GM21423 (cell line): ENCODE results near the gene KRTAP10-6.
"Not testable (repeated sequence)": the region's sequence is repeated elsewhere in the genome, so short reads cannot be mapped to it uniquely, and the experiment has no call there.

Source experiments
- ATAC-seq: cut with Tn5 transposase; IDR thresholded peaks from one replicate; pipeline ENCODE4 v1.9.1; 2021; ENCODE audit warnings: mild to moderate bottlenecking, moderate library complexity; ENCODE audit not compliant: unreplicated experiment

The KRTAP10-6 gene

DNA sequence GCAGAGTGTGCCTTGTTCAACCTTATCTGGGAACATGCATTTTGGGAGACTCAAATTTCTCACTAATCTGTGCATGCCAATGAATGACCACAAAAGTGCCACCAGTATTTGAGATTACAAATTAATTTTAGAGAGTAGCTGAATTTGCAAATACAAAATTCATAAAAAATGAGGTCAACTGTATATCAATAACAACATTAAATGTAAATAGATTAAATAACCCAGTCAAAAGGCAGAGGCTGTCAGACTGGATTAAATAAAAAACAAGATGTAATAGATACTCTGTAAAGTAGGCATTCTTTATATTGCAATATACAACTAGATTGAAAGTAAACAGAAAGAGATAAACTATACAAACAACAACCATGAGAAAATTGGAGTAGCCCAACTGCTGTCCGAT is 28.2 kb downstream of the KRTAP10-6 start:
- ATAC-seq, result no peak

DNA sequence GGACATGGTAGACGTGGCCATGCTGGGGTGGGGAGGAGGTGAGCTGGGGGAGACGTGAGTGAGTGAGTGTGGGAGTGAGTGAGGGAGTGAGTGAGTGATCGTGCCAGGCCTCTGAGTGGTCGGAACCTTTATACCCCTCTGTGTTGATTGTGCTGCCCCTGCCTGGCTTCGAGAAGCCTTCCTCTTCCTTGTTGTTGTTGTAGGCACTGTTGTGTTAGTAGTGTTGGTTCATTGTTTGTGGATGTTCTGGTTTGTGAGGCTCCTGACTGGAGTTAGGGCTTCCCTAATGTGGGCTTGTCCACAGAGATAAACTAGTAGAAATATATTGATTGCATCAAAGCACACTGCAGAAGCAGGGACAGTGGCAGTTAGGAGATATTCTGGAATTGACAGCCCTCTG is 33.6 kb downstream of the KRTAP10-6 start, which contains the start of gene KRTAP10-3:
Gene KRTAP10-3, minus strand, starts transcription at position 101 of the 400 bp plus-strand sequence. Its CDS starts 80 bp downstream, at position 21.
- no peak for ATAC-seq

DNA sequence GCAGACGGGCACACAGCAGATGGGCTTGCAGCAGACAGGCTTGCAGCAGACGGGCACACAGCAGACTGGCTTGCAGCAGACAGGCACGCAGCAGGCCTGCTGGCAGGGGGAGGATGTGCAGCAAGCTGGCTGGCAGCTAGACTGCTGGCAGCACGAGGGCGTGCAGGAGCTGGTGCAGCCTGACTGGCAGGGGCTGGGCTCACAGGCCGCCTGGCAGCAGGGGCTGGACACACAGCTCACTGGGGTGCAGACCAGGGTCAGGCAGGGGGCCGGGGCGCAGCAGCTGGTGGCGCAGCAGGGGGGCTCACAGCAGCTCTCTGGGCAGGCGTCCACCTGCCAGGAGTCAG is 34.0 kb downstream of the KRTAP10-6 start:
- ATAC-seq, result not testable (repeated sequence)

DNA sequence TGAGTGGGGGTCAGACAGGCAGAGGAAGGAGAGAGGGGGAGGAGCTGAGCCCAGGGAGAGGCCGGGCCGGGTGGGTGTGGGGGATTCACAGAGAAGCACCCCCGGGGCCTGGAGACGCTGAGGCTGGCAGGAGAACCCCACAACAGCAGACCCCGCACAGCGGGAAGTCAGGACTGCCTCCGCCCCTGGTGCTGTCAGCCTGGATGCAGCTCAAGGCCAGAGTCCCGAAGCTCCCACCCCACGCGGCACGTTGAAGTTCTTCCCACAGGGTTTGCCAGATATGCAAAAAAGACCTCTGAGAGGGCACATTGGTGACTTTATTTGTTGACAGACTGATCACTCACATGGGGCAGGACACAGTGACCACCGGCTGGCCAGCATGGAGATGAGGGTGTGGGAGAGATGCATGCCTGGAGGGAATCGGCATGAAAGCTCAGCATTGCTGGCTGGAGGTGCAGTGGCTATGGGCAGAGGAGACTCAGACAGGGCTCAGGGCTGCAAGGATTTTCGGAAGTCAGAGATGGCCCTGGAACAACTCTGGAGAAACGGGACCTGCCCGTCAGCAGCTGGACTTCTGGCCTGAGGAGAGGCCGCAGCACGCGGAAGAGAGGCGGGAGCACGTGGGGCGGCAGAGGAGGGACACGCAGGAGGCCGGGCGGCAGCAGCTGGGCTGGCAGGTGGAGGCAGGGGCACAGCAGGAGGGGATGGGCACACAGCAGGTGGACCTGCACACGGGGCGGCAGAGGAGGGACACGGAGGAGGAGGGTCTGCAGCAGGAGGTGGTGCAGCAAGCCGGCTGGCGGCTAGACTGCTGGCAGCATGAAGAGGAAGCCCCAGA is 34.6 kb downstream of the KRTAP10-6 start:
- ATAC-seq, result no peak

DNA sequence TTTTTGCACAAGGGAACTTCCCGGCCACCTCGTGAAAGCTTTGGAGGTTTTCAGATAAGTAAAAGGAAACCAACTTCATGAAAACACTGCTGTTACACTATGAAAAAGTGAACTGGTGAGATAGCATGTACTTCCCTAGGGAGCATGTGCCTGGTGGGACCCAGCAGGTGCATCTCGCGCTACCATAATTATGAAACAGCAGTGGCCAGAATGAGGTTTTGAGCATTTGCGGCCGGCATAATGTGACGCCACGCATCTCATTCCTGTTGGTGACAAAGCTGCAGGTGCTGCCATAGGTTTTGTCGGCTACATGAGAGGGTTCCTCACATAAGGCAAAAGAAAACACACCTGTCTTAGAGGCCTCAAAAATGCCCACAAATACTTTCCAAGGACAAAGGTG is 35.4 kb downstream of the KRTAP10-6 start:
- ATAC-seq, result no peak

DNA sequence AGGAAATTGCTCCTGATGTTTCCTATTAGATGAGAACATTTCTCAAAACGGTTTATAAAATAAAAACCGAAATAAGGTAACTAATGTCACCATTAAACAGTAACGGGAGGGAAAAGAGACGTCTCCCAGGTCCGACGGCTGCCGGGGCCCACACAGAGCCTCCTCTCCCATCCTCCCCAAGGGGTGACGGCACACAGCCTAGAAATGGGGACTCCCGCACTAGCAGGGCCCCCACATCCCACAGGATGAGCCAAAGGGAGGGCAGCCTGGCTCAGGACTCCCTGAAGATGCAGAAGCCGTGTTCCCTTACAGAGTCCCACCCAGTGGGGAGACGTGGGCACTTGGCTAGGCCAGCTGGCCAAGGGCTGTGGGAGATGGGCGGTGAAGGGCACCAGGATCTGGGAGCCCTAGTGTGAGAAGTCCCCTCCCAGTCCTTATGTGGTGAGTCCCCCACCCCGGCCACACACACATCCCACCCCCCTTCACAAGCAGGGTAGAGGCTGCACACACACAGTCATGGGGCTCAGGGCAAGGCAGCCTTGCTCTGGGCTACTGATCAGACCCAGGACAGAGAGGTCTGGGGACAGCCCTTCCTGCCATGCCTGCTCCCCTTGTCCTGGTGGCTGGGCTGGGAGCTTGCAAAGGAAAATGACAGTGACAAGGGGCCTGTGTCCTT is 37.0 kb downstream of the KRTAP10-6 start:
- no peak for ATAC-seq

DNA sequence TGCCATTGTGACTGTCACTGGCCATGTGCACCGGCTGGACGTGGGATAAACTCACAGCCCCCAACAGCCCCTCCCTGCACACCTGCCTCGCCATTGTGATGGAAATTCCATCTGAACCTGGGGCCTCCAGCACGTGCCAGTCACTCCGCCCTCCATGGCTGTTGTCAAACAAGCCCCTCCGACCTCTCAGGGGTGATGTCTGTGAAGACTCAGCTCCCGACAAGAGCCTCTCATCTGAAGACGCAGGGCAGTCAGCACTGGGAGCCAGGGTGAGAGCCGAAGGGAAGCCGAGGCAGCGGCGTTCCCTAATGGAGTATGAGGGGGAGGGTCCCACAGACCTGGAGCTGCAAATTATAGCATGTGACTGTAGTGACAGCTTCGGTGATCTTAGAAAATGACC is 39.6 kb downstream of the KRTAP10-6 start:
- ATAC-seq, result no peak

DNA sequence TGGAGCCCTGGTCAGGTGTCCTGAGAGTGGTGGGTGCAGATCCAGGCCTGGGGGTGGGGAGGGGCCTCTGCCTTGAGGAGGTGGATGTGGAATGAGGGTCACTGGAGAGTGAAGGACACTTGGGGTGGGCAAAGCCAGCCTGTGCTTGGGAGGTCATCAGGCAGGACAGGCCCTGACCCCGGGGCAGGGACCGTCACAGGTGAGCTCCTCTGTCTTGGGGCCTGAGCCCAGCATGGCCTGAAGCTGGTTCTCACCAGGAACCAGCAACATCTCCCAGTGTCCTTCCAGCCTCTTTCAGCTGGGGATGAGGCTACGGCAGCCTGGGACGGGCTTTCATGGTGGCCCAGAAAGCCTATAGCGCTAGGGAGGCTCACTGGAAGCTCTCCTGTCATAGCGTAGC is 40.2 kb downstream of the KRTAP10-6 start:
- no peak for ATAC-seq

DNA sequence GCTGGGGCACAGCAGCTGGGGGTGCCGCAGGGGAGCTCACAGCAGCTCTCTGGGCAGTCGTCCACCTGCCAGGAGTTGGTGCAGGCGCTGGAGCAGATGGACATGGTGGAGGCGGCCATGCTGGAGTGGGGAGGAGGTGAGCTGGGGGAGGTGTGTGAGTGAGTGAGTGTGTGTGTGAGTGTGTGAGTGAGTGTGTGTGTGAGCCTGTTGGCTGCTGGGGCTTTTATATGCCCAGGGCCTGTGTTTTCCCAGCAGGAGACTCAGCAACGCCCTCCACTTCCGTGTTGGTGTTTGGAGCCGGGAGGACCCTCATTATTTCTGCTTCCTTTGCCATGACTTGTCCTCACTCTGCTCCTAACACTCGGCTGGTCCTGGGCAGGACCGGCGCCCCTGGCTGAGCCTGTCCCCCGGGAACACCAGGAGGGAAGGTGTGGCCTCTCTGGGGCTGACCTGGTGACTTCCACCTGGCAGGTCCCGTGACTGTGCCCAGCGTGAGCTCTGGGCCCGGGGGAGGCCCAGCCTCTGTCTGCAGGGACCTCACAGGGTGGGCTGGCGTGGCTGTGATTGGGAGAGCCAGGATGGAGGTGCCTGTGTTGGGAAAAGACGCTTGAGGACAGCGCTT is 40.9 kb downstream of the KRTAP10-6 start, which contains the start of gene KRTAP10-2:
Gene KRTAP10-2, minus strand, starts transcription at position 166 of the 622 bp plus-strand sequence. Its CDS starts 47 bp downstream, at position 119.
- no peak for ATAC-seq

DNA sequence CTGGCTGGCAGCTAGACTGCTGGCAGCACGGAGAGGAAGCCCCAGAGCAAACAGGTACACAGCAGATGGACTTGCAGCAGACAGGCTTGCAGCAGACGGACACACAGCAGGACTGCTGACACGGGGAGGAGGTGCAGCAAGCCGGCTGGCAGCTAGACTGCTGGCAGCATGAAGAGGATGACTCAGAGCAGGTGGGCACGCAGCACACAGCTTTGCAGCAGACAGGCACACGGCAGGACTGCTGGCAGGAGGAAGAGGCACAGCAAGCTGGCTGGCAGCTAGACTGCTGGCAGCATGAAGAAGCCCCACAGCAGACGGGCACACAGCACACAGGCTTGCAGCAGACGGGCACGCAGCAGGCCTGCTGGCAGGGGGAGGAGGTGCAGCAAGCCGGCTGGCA is 41.5 kb downstream of the KRTAP10-6 start:
- ATAC-seq, result no peak

DNA sequence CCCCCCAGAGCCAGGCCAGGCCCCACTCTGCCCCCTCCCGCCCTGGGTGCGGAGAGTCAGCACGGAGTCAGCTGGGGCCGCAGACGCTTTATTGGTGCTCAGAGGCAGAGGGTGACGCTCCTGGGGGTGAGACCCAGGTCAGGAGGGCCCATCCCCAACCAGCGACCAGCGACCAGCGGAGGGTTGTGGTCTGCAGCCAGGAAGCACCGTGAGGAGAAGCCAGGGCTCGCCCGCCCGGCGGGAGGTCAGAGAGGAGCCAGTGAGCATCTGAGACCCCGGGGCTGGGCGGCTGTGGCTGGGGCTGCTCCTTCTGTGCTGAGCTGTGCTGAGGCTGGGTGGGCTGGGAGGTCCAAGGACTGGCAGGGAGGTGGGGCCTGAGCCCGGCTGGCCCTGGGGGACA is 42.0 kb downstream of the KRTAP10-6 start:
- ATAC-seq, result not testable (repeated sequence)

DNA sequence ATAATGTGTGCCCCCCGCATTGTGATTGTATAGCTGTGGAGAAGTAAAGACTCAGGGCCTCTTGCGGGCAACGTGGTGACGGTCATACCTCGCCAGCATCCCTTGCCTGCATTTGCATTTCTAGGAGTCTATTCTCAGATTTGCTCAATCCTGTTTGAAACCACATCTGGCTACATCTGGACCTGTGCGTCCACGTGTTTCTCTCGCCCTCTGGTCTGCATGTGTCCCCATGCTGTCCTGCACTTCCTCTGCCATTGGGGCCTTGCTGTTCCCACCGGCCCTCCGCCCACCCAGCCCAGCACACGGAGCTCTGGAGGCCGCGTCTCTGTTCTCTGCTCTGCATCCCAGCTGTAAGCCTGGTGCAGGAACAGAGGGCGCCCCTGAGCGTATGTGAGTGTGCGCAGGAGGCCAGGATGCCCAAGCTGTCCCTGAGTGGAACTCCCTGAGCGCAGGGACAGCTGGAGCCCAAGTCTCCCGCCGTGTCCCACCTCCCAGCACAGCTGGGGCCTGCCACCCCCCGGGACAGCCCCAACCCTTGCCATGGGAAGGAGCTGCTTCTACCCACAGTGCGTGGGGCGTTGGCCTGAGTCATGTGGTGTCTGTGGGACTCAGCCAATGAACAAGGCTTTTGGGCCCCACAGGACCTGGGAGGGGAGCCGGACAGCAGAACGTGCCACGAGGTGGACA is 42.6 kb downstream of the KRTAP10-6 start:
- no peak for ATAC-seq

DNA sequence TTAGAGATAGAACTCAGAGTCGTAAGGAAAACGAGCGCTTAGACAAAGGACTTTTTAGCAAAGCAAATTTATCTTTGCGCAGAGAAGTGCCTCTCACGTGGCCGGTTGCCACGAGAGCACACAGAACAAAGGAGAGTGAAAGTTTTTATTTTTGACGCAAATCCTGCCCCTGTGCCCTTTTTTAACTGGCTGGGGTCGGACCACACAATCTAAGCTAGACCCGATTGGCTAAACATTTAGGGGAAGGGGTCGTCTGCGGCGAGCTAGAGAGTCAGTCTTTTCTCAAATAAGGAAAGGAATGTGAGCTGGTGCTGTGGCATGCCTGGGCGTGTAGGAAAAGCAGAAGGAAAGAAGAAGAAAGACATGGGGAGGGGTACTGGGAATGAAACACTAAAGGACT is 43.4 kb downstream of the KRTAP10-6 start:
- ATAC-seq, result no peak

DNA sequence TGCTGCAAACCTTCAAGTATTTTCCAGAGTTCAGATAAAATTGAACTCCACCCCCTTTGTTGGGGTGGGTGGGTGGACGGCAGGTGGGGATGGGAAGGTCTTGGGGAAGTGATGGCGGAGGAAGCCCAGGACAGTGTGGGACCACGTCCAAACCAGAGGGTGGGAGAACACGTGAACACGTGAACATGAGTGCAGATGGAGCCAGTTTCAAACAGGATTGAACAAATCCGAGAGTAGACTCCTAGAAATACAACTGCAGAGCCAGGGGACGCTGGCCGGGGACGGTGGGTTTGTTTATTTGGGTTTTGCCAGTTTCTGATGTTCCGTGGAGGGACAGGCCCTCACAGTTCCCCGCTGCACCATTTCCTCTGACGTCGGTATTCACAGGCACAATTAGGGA is 43.9 kb downstream of the KRTAP10-6 start:
- no peak for ATAC-seq

DNA sequence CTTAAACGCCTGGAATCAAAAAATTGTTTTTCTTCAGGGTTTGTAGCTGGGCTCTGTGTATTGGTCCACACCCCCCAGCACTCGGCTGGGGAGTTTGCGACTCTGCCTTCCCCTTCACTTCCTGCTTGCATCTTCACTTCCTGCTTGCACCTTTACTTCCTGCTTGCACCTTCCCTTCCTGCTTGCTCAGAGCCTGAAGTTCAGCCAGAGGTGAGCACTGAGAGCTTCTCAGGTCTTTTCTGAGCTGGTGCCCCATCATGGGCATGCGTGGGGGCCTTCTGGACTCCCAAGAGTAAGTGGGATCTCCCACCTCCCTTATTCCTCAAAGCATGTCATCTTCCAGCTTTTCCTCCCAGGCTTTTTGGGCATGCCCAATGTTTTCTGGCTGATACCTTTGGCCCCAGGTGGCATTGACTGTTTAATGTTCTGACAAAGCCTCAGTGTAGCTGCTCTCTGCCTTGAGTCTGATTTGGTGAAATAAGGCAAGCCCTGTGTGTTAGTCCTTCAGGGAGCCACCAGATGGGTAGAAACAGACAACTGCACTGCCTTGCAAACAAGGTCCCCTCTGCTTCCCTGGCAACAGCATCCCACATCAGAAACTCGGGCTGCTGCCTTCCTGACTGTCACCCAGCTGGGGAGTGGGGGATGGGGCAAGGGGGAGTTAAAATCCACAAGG is 44.5 kb downstream of the KRTAP10-6 start:
- ATAC-seq, result no peak

DNA sequence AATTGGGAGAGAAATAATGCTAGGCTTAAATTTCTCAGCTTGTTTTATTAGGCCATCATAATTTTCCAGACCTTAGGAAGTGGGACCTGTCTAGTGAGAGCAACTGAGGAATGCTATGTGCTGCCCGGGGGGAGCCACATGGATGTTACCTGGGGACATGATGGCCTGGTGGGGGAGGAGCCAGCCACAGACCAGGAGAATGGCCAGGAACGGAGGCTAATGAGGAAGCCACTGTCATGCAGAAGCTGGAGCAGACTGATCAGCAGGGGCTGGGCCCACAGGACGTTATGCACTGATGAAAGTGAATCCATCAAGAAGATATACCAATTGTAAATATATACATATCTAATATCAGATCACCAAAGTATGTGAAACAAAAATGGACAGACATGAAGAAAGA is 47.7 kb downstream of the KRTAP10-6 start:
- ATAC-seq, result no peak

DNA sequence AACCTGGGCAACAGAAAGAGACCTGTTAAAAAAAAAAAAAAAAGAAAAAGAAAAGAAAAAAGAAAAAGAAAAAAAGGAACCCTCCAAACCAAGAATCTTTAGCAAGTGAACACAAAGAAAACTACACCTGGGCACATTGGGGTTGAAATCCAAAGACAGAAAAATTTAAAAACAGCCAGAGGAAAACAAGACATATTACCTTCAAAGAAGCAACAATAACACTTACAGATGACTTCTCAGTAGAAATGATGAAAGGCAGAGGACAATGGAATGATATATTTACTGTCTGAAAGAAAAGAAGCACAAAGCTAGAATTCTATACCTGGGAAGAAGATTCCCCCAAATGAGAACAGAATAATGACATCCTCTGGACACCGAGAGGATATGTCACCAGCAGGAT is 49.6 kb downstream of the KRTAP10-6 start:
- ATAC-seq, result no peak
